Neuronal stem cell (in vitro differentiated cells): ENCODE measurements around the gene RALGPS1.
A peak's percentile ranks its signal among the peaks of the same experiment; 100 is the strongest.

ENCODE experiments used
- DNase-seq: peaks from one replicate; pipeline ENCODE4 v3.0.0-alpha.2; 2013; ENCODE audit warnings: low spot score
- H2AFZ ChIP-seq: one replicate; pipeline ENCODE4 v1.6.1; 2013; ENCODE audit warnings: mild to moderate bottlenecking, low read length, inconsistent platforms
- H2AK5ac ChIP-seq: 2 replicates; pipeline ENCODE4 v1.6.1; 2013; ENCODE audit warnings: low read depth, mild to moderate bottlenecking, inconsistent platforms, low read length, moderate library complexity, mixed read lengths
- H2BK120ac ChIP-seq: 2 replicates; pipeline ENCODE4 v1.6.1; 2013; ENCODE audit warnings: low read depth, mild to moderate bottlenecking, inconsistent platforms, low read length, moderate library complexity, mixed read lengths
- H2BK12ac ChIP-seq: one replicate; pipeline ENCODE4 v1.6.1; 2013; ENCODE audit warnings: low read length, inconsistent platforms
- H2BK15ac ChIP-seq: 2 replicates; pipeline ENCODE4 v1.6.1; 2013; ENCODE audit warnings: mild to moderate bottlenecking, low read length, inconsistent platforms, mixed read lengths
- H2BK5ac ChIP-seq: one replicate; pipeline ENCODE4 v1.6.1; 2013; ENCODE audit warnings: inconsistent platforms, mild to moderate bottlenecking, low read length, moderate library complexity
- H3K14ac ChIP-seq: one replicate; pipeline ENCODE4 v1.6.1; 2013; ENCODE audit warnings: low read length, inconsistent platforms
- H3K18ac ChIP-seq: 2 replicates; pipeline ENCODE4 v1.6.1; 2013; ENCODE audit warnings: low read length, inconsistent platforms
- H3K23ac ChIP-seq: 2 replicates; pipeline ENCODE4 v1.6.1; 2013; ENCODE audit warnings: low read depth, mild to moderate bottlenecking, mixed read lengths, low read length, inconsistent platforms; ENCODE audit not compliant: poor library complexity
- H3K27ac ChIP-seq: replicated peaks from 3 replicates; pipeline ENCODE4 v1.5.1; 2013; ENCODE audit warnings: low read length, inconsistent platforms
- H3K27me3 ChIP-seq, 3 experiments: 2 replicates each; pipeline ENCODE4 v1.6.1; 2013; ENCODE audit warnings: low read length in 3 of 3, mild to moderate bottlenecking in 2 of 3, inconsistent platforms in 1 of 3, low read depth in 1 of 3, mixed read lengths in 1 of 3, moderate library complexity in 1 of 3; ENCODE audit not compliant: control insufficient read depth in 3 of 3, insufficient read depth in 3 of 3
- H3K36me3 ChIP-seq, 2 donors: replicated peaks in 1 of 2; 2 replicates each; pipeline ENCODE4 v1.6.1; 2013; ENCODE audit warnings: low read length in 2 of 2; ENCODE audit not compliant: control insufficient read depth in 2 of 2, insufficient read depth in 2 of 2
- H3K4ac ChIP-seq: 2 replicates; pipeline ENCODE4 v1.6.1; 2013; ENCODE audit warnings: inconsistent platforms, mild to moderate bottlenecking, low read length, moderate library complexity
- H3K4me1 ChIP-seq, 2 donors: 1 replicate in 1 of 2; 2 replicates in 1 of 2; pipeline ENCODE4 v1.6.1; 2013; ENCODE audit warnings: low read length in 2 of 2, low read depth in 1 of 2; ENCODE audit not compliant: control insufficient read depth in 2 of 2, insufficient read depth in 1 of 2
- H3K4me2 ChIP-seq: one replicate; pipeline ENCODE4 v1.6.1; 2013; ENCODE audit warnings: mild to moderate bottlenecking, low read length, inconsistent platforms; ENCODE audit not compliant: insufficient read depth, poor library complexity, severe bottlenecking
- H3K4me3 ChIP-seq, 2 donors: 2 replicates each; pipeline ENCODE4 v1.5.1; 2013; ENCODE audit warnings: low read length in 2 of 2, mild to moderate bottlenecking in 2 of 2, inconsistent platforms in 1 of 2, moderate library complexity in 1 of 2
- H3K79me1 ChIP-seq: one replicate; pipeline ENCODE4 v1.6.1; 2013; ENCODE audit warnings: low read depth, mild to moderate bottlenecking, inconsistent platforms, low read length, moderate library complexity
- H3K9ac ChIP-seq: one replicate; pipeline ENCODE4 v1.6.1; 2013; ENCODE audit warnings: mild to moderate bottlenecking, low read depth, low read length, inconsistent platforms; ENCODE audit not compliant: poor library complexity
- H3K9me3 ChIP-seq, 2 donors: replicated peaks in 1 of 2; 2 replicates each; pipeline versions ENCODE3 to v1.6.1; 2013; ENCODE audit warnings: low read length in 2 of 2, mild to moderate bottlenecking in 2 of 2, inconsistent platforms in 1 of 2, low read depth in 1 of 2, mixed read lengths in 1 of 2, moderate library complexity in 1 of 2; ENCODE audit not compliant: control insufficient read depth in 2 of 2, insufficient read depth in 1 of 2
- H4K8ac ChIP-seq: one replicate; pipeline ENCODE4 v1.6.1; 2013; ENCODE audit warnings: low read depth, mild to moderate bottlenecking, inconsistent platforms, low read length, moderate library complexity
- H4K91ac ChIP-seq: one replicate; pipeline ENCODE4 v1.6.1; 2013; ENCODE audit warnings: low read length, low read depth, mild to moderate bottlenecking, inconsistent platforms; ENCODE audit not compliant: poor library complexity
- WGBS, 2 donors: extraction: QIAGEN DNeasy Blood & Tissue Kit; methylation state at CpG; one replicate each; pipeline ENCODE4 v1.1.7; 2013; ENCODE audit warnings: missing lambda C conversion rate in 2 of 2, mixed read lengths in 1 of 2; ENCODE audit not compliant: insufficient read length in 2 of 2, insufficient replicate concordance in 1 of 2; ENCODE audit errors: extremely low coverage in 2 of 2; 5-methylcytosine and 5-hydroxymethylcytosine counted together

The RALGPS1 gene

DNA sequence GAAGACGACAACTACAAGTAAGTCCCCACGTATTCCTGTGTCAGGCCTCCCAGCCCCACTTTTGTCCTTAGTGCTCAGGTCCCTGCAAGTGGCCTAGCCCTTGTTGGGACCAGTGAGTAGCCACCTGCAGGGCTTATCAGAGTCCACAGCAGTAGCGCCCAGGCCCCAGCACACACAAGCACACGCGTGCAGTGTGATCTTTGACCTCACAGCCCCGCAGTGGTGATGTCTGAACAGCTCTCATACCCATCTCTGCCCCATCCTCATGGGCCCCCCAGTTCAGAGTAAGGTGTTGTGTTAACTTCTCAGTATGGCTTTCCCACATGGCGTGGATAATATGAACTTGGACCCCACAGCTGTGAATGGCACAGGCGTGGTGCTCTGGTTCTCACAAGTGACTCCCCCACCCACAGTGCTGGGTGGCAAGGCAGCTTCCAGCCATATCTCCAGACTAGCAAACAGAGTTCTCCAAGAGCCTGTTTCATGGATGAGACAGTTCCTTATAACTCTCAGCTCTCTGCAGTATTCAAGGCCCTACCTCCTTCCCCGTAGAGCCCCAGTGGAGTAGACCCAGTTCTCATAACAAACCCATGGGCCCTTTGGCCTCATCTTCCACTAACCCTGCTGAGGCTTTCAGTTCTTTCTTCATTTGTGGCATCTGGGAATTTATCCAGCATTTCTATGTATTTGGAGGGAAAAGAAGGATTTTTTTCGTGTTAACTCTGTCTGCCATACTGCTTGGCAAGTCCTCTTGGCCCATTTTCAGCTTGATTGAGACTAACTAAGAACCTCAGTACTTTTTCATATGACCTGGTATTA lies 254.4 kb downstream of the RALGPS1 start:
- Histone ChIP-seq H2BK15ac (no peak overlapping the region), H3K4me2 (no peak overlapping the region), H3K23ac (peak overlapping the region; percentile 12), H4K91ac (no peak overlapping the region), H3K4ac (no peak overlapping the region), H2AK5ac (no peak overlapping the region), H3K18ac (no peak overlapping the region), H2AFZ (no peak overlapping the region), H3K4me1 (peaks cover 2 to 3% of the 10 kb centered on the region in 2 donors), H2BK120ac (no peak overlapping the region), H2BK12ac (no peak overlapping the region), H3K36me3 (no peaks in the 10 kb centered on the region), H3K27me3 (no peaks in the 10 kb centered on the region), H3K27ac (no peak overlapping the region), H3K9ac (no peak overlapping the region), H4K8ac (no peak overlapping the region), H2BK5ac (no peak overlapping the region), H3K14ac (no peak overlapping the region), H3K9me3 (no peaks in the 10 kb centered on the region), H3K4me3 (no peak overlapping the region), H3K79me1 (no peaks in the 10 kb centered on the region)
- no peak for DNase-seq
- WGBS, 2 donors, result no CpG with 5 or more reads among the region's 10 CpGs

DNA sequence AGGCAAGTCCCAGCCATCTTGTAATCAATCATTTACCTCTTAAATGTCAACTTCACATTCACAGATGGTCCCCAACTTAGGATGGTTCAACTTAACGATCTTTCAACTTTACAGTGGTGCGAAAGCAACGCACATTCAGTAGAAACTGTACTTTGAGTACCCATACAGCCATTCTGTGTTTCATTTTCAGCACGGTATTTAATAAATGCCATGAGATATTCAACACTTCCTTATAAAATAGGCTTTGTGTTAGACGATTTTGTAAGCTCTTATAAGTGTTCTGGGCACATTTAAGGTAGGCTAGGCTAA lies 254.9 kb downstream of the RALGPS1 start:
- no peak overlapping the region for H3K4me3 ChIP-seq
- H4K91ac ChIP-seq, result no peak overlapping the region
- no peaks in the 10 kb centered on the region for H3K27me3 ChIP-seq
- no peak overlapping the region for H3K23ac ChIP-seq
- H2BK12ac ChIP-seq, result no peak overlapping the region
- WGBS, 2 donors, result no CpG with 5 or more reads among the region's 5 CpGs
- no peak overlapping the region for H2BK120ac ChIP-seq
- no peaks in the 10 kb centered on the region for H3K79me1 ChIP-seq
- no peak overlapping the region for H2BK15ac ChIP-seq
- no peak overlapping the region for H2AFZ ChIP-seq
- DNase-seq, result no peak
- H3K4me2 ChIP-seq, result no peak overlapping the region
- H3K14ac ChIP-seq, result no peak overlapping the region
- H2AK5ac ChIP-seq, result no peak overlapping the region
- no peak overlapping the region for H3K9ac ChIP-seq
- H3K27ac ChIP-seq, result no peak overlapping the region
- no peak overlapping the region for H2BK5ac ChIP-seq
- no peaks in the 10 kb centered on the region for H3K9me3 ChIP-seq
- H3K18ac ChIP-seq, result no peak overlapping the region
- H3K4ac ChIP-seq, result no peak overlapping the region
- H3K4me1 ChIP-seq, result peaks cover 2 to 3% of the 10 kb centered on the region in 2 donors
- no peaks in the 10 kb centered on the region for H3K36me3 ChIP-seq
- no peak overlapping the region for H4K8ac ChIP-seq

DNA sequence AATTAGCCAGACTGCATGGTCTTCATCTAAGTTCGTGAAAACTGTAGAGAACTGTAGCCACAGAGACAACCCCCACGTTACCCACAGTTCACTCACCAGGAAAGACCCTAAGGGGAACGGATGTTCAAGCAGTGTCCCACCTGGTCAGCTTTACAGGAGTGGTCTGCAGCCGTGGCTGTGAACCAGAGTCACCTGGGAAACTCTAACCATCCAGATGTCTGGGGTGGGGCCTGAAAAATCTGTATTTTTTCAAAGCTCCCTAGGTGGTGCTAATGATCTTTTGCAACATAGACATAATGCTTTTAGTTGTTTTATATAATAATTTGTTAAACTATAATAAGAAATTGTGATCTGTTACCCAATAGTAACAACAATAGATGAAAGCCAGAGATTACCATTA lies 255.5 kb downstream of the RALGPS1 start:
- Histone ChIP-seq H2AFZ (no peak overlapping the region), H3K23ac (no peak overlapping the region), H2BK5ac (no peak overlapping the region), H2BK15ac (no peak overlapping the region), H3K4me3 (no peak overlapping the region), H4K8ac (no peak overlapping the region), H3K9ac (no peak overlapping the region), H3K4ac (no peak overlapping the region), H3K36me3 (no peaks in the 10 kb centered on the region), H3K14ac (no peak overlapping the region), H3K4me1 (peaks cover under 1% of the 10 kb centered on the region in 2 donors), H3K79me1 (no peaks in the 10 kb centered on the region), H3K27me3 (no peaks in the 10 kb centered on the region), H2AK5ac (no peak overlapping the region), H4K91ac (no peak overlapping the region), H3K27ac (no peak overlapping the region), H2BK12ac (no peak overlapping the region), H2BK120ac (no peak overlapping the region), H3K4me2 (no peak overlapping the region), H3K18ac (no peak overlapping the region), H3K9me3 (no peaks in the 10 kb centered on the region)
- no peak for DNase-seq
- no CpG with 5 or more reads among the region's 4 CpGs for WGBS, 2 donors

DNA sequence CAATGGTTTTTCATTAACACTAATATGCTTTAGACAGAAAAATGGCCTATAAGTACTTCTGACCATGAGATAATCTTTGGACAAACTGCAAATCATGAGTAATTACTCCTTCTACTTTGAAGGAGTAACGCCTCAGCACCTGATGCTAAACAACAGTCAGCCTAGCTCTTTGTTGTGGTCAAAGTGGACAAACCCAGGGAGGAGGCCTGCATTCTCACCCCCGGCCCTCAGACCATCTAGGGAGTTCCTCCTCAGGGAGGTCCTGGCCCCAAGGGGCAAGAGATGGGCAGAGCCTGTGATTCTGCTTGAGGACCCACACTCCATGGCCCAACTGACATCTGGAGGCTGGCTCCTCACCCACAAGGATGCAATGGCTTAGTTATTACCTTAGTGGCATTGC lies 256.1 kb downstream of the RALGPS1 start:
- H3K23ac ChIP-seq, result no peak overlapping the region
- no peak overlapping the region for H2AK5ac ChIP-seq
- no peak overlapping the region for H3K4me3 ChIP-seq
- no peaks in the 10 kb centered on the region for H3K27me3 ChIP-seq
- no peak overlapping the region for H2BK12ac ChIP-seq
- H3K4me1 ChIP-seq, result no peaks in the 10 kb centered on the region
- no peak overlapping the region for H3K4me2 ChIP-seq
- peak overlapping the region; percentile 11 for H3K18ac ChIP-seq
- H2BK5ac ChIP-seq, result no peak overlapping the region
- H4K8ac ChIP-seq, result no peak overlapping the region
- H2BK120ac ChIP-seq, result no peak overlapping the region
- H3K14ac ChIP-seq, result no peak overlapping the region
- no peak overlapping the region for H4K91ac ChIP-seq
- no peak overlapping the region for H3K4ac ChIP-seq
- no peak for DNase-seq
- WGBS, 2 donors, result no CpG with 5 or more reads among the region's 2 CpGs
- H2BK15ac ChIP-seq, result no peak overlapping the region
- H3K27ac ChIP-seq, result no peak overlapping the region
- H3K9me3 ChIP-seq, result no peaks in the 10 kb centered on the region
- H3K79me1 ChIP-seq, result no peaks in the 10 kb centered on the region
- H2AFZ ChIP-seq, result no peak overlapping the region
- no peak overlapping the region for H3K9ac ChIP-seq
- no peaks in the 10 kb centered on the region for H3K36me3 ChIP-seq
